ENCODE measurements around the gene WDFY1. TPM values are rescaled to one million over a fixed set of nuclear protein-coding genes. Genes with fewer than 3 reads are reported as not detected.

Gene WDFY1
- total and polyA plus RNA-seq, 2 donors from 2014 or later, result 10.4 to 38.4 TPM

DNA sequence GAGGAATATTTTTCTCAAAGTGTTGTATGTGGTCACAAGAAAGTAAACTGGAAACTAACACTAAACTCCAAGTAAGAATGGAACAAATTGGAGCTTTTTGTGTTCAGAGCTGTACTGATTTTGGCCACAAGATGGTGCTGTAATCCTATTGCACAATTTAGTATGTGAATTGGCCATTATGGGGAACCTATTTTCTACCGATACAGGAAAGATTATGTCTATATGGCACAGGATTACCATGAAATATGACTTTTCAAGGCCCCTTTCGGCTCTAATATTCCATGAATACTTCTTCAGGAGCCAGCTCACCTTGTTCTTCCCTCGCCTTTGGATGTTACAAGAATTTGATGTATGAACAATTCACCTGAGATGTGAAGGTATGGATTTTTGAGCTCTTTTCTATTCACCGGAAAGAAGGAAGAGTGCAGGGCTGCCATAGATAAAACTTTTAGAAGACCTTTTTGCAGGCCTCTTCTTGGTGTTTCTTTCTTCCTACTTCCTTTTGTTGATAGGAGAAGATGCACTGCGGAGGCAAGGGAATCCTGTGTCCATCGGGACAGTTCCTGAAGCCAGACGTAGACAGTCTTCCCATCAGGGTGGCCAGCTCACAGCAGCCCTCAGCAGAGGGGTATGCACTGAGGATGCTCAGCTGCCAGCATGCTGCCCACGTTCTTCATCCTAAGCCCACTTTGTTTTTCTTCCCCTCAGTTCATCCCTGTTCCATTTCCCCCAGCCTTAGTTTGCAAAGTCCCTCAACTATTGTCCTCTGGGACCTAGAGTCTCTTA, 25.4 kb upstream of the WDFY1 start:
- intact Hi-C loops (cut with DNase I), result no loop called here
- FAIRE-seq, result peak; percentile 96

DNA sequence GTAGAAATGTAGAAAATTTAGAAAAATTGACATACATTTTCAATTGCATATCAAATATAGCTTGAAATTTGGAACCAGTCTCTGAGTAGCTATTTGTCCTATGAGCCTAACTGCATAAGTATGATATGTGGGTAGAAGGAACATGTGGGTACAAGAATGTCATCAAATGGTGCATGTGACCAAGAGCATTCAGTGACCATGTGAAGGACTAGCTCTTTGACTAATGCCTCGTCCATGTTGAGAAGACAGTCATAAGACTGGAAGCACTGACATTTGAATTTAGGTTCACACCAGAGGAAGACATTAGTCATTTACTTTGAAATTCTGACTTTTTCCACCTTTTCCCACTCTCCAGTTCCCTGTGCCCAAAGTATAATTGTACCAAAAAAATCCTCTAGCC, 24.7 kb upstream of the WDFY1 start:
- intact Hi-C loops (cut with DNase I), result no loop called here

More for the DNA sequence above, 25.4 kb upstream of the WDFY1 start:
- peaks cover 0 to 12% (median 0%) of the 10 kb centered on the region in 3 donors for H3K36me3 ChIP-seq (ENCODE audit: control insufficient read depth in 2 of 3, insufficient read depth in 3 of 3, low read length in 3 of 3)
- TF ChIP-seq, protein P1, sequence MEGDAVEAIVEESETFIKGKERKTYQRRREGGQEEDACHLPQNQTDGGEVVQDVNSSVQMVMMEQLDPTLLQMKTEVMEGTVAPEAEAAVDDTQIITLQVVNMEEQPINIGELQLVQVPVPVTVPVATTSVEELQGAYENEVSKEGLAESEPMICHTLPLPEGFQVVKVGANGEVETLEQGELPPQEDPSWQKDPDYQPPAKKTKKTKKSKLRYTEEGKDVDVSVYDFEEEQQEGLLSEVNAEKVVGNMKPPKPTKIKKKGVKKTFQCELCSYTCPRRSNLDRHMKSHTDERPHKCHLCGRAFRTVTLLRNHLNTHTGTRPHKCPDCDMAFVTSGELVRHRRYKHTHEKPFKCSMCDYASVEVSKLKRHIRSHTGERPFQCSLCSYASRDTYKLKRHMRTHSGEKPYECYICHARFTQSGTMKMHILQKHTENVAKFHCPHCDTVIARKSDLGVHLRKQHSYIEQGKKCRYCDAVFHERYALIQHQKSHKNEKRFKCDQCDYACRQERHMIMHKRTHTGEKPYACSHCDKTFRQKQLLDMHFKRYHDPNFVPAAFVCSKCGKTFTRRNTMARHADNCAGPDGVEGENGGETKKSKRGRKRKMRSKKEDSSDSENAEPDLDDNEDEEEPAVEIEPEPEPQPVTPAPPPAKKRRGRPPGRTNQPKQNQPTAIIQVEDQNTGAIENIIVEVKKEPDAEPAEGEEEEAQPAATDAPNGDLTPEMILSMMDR (IDR thresholded peaks at IDR 0.05; ENCODE audit: borderline replicate concordance, extremely low read depth, insufficient read depth), result peak; percentile 92
- no peaks in the 10 kb centered on the region for H3K9me3 ChIP-seq (ENCODE audit: control insufficient read depth in 2 of 3, insufficient read depth in 1 of 3, low read length in 3 of 3)
- H3K4me1 ChIP-seq (ENCODE audit: control insufficient read depth in 2 of 3, insufficient read depth in 2 of 3, low read depth in 1 of 3, low read length in 3 of 3), result peaks cover 0 to 2% (median 0%) of the 10 kb centered on the region in 3 donors
- no peak overlapping the region for H3K4me3 ChIP-seq (ENCODE audit: low read length in 3 of 3)
- H3K27ac ChIP-seq (ENCODE audit: low read depth in 2 of 2, low read length in 2 of 2), result no peak overlapping the region
- no peak overlapping the region for H3K9ac ChIP-seq (ENCODE audit: low read length in 3 of 3)
- peak in 3 of 5 donors; percentile 54 to 78 (median 74) for DNase-seq
- H3K27me3 ChIP-seq (ENCODE audit: control insufficient read depth, insufficient read depth, low read length), result no peaks in the 10 kb centered on the region

DNA sequence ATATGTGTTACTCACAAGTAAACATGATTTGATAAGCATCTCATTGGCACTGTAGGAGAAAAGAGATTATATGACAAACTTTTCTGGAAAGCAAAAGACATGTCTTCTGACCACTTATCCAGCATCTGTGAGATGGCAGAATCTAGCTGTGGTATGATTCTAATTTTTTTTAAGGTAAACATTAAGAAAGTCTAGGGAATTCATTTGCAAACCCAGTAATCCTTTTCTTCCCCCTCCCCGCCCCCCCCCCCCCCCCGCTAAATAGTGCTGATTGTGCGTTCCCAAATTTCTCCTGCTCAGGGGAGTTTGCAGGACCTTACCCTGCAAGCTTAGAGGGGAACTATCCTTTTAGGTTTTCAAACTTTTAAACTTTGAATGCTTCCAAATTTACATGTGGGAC, 24.2 kb upstream of the WDFY1 start:
- no peak for FAIRE-seq
- intact Hi-C loops (cut with DNase I), result no loop called here

More for the DNA sequence above, 24.7 kb upstream of the WDFY1 start:
- FAIRE-seq (no peak), DNase-seq (no peak)
- Histone ChIP-seq H3K4me3 (ENCODE audit: low read length in 3 of 3) (no peak overlapping the region), H3K9me3 (ENCODE audit: control insufficient read depth in 2 of 3, insufficient read depth in 1 of 3, low read length in 3 of 3) (no peaks in the 10 kb centered on the region), H3K27me3 (ENCODE audit: control insufficient read depth, insufficient read depth, low read length) (no peaks in the 10 kb centered on the region), H3K36me3 (ENCODE audit: control insufficient read depth in 2 of 3, insufficient read depth in 3 of 3, low read length in 3 of 3) (peaks cover 0 to 18% (median 0%) of the 10 kb centered on the region in 3 donors), H3K27ac (ENCODE audit: low read depth in 2 of 2, low read length in 2 of 2) (no peak overlapping the region), H3K4me1 (ENCODE audit: control insufficient read depth in 2 of 3, insufficient read depth in 2 of 3, low read depth in 1 of 3, low read length in 3 of 3) (peaks cover 0 to 2% (median 0%) of the 10 kb centered on the region in 3 donors), H3K9ac (ENCODE audit: low read length in 3 of 3) (no peak overlapping the region)
- TF ChIP-seq, protein P1 (IDR thresholded peaks at IDR 0.05; ENCODE audit: borderline replicate concordance, extremely low read depth, insufficient read depth), result no peak

More for the DNA sequence above, 24.2 kb upstream of the WDFY1 start:
- Histone ChIP-seq H3K27ac (ENCODE audit: low read depth in 2 of 2, low read length in 2 of 2) (no peak overlapping the region), H3K27me3 (ENCODE audit: control insufficient read depth, insufficient read depth, low read length) (no peaks in the 10 kb centered on the region), H3K9me3 (ENCODE audit: control insufficient read depth in 2 of 3, insufficient read depth in 1 of 3, low read length in 3 of 3) (no peaks in the 10 kb centered on the region), H3K36me3 (ENCODE audit: control insufficient read depth in 2 of 3, insufficient read depth in 3 of 3, low read length in 3 of 3) (peaks cover 0 to 19% (median 0%) of the 10 kb centered on the region in 3 donors), H3K4me3 (ENCODE audit: low read length in 3 of 3) (no peak overlapping the region), H3K9ac (ENCODE audit: low read length in 3 of 3) (no peak overlapping the region), H3K4me1 (ENCODE audit: control insufficient read depth in 2 of 3, insufficient read depth in 2 of 3, low read depth in 1 of 3, low read length in 3 of 3) (peaks cover 0 to 2% (median 0%) of the 10 kb centered on the region in 3 donors)
- no peak for DNase-seq
- TF ChIP-seq, protein P1 (IDR thresholded peaks at IDR 0.05; ENCODE audit: borderline replicate concordance, extremely low read depth, insufficient read depth), result no peak
